NCI-H2227 (cell line): ENCODE results near the gene APOLD1.
"Not testable (repeated sequence)": the region's sequence is repeated elsewhere in the genome, so short reads cannot be mapped to it uniquely, and the experiment has no call there.

Experiments used
- DNase-seq: peaks from one replicate; lab custom pipeline; 2025; ENCODE audit not compliant: unreplicated experiment; lab: John Stamatoyannopoulos, UW

APOLD1 gene

GRCh38 chr12:12807517-12807903, 22.1 kb downstream of the APOLD1 start:
- not testable (repeated sequence) for DNase-seq

- DNase-seq: peak; percentile 4
Measured at GRCh38 chr12:12807970-12808702, 22.7 kb downstream of the APOLD1 start.

GRCh38 chr12:12810553-12811021, 25.1 kb downstream of the APOLD1 start:
- no peak for DNase-seq

GRCh38 chr12:12811343-12811742, 25.9 kb downstream of the APOLD1 start:
- DNase-seq: no peak

- no peak for DNase-seq
Measured at GRCh38 chr12:12812174-12812573, 26.7 kb downstream of the APOLD1 start.

- no peak for DNase-seq
Measured at GRCh38 chr12:12812618-12813119, 27.2 kb downstream of the APOLD1 start.

GRCh38 chr12:12813120-12814101, 28.0 kb downstream of the APOLD1 start, which contains the start of gene DDX47:
DDX47 (plus strand) TSS chr12:12813346; CDS start chr12:12813368, 22 bp downstream.
- DNase-seq: peak; percentile 92

GRCh38 chr12:12817616-12818015, 32.2 kb downstream of the APOLD1 start:
- no peak for DNase-seq

GRCh38 chr12:12818701-12819100, 33.2 kb downstream of the APOLD1 start:
- DNase-seq: no peak

GRCh38 chr12:12819221-12819620, 33.8 kb downstream of the APOLD1 start:
- no peak for DNase-seq

- no peak for DNase-seq
Measured at GRCh38 chr12:12819752-12820311, 34.4 kb downstream of the APOLD1 start.

- not testable (repeated sequence) for DNase-seq
Measured at GRCh38 chr12:12820376-12820775, 34.9 kb downstream of the APOLD1 start.

- DNase-seq: no peak
Measured at GRCh38 chr12:12821975-12822374, 36.5 kb downstream of the APOLD1 start.

- no peak for DNase-seq
Measured at GRCh38 chr12:12822886-12823285, 37.4 kb downstream of the APOLD1 start.

GRCh38 chr12:12823300-12823699, 37.8 kb downstream of the APOLD1 start:
- DNase-seq: no peak

- no peak for DNase-seq
Measured at GRCh38 chr12:12823811-12824210, 38.4 kb downstream of the APOLD1 start.

GRCh38 chr12:12835378-12836146, 50.1 kb downstream of the APOLD1 start:
- no peak for DNase-seq

- DNase-seq: no peak
Measured at GRCh38 chr12:12836571-12836970, 51.1 kb downstream of the APOLD1 start.

- DNase-seq: peak; percentile 51
Measured at GRCh38 chr12:12837025-12837812, 51.8 kb downstream of the APOLD1 start.

GRCh38 chr12:12837813-12838153, 52.3 kb downstream of the APOLD1 start:
- no peak for DNase-seq
